Neural cell (in vitro differentiated cells): ENCODE data around the gene TPRG1L.

Source experiments
- CTCF ChIP-seq: fragments of 450-650 bp; IDR thresholded peaks from 2 replicates; pipeline ENCODE4 v1.5.1; 2014; ENCODE audit warnings: antibody characterized with exemption, mild to moderate bottlenecking, moderate library complexity; ENCODE audit not compliant: poor library complexity, severe bottlenecking
- EP300 ChIP-seq: fragments of 450-650 bp; conservative IDR thresholded peaks from 2 replicates; pipeline ENCODE4 v1.6.1; 2014; ENCODE audit warnings: antibody characterized with exemption, mild to moderate bottlenecking, moderate library complexity; ENCODE audit not compliant: poor library complexity, severe bottlenecking
- EZH2 ChIP-seq: fragments of 200-600, 300-800 bp; shearing (Covaris generic), sonication (generic); IDR thresholded peaks from 2 replicates; pipeline ENCODE4 v1.6.1; 2014; ENCODE audit warnings: antibody characterized with exemption, low read length, borderline replicate concordance, mild to moderate bottlenecking; ENCODE audit not compliant: insufficient read depth, poor library complexity, severe bottlenecking
- POLR2AphosphoS5 ChIP-seq: IDR thresholded peaks from 2 replicates; pipeline ENCODE4 v1.6.1; 2012
- RAD21 ChIP-seq: fragments of 450-650 bp; conservative IDR thresholded peaks from 2 replicates; pipeline ENCODE4 v1.6.1; 2014; ENCODE audit warnings: antibody characterized with exemption, mild to moderate bottlenecking, moderate library complexity
- REST ChIP-seq: IDR thresholded peaks from 2 replicates; pipeline ENCODE4 v1.6.1; 2012; ENCODE audit warnings: borderline replicate concordance
- TAF1 ChIP-seq: IDR thresholded peaks from 2 replicates; pipeline ENCODE4 v1.6.1; 2012; ENCODE audit warnings: low read depth

DNA sequence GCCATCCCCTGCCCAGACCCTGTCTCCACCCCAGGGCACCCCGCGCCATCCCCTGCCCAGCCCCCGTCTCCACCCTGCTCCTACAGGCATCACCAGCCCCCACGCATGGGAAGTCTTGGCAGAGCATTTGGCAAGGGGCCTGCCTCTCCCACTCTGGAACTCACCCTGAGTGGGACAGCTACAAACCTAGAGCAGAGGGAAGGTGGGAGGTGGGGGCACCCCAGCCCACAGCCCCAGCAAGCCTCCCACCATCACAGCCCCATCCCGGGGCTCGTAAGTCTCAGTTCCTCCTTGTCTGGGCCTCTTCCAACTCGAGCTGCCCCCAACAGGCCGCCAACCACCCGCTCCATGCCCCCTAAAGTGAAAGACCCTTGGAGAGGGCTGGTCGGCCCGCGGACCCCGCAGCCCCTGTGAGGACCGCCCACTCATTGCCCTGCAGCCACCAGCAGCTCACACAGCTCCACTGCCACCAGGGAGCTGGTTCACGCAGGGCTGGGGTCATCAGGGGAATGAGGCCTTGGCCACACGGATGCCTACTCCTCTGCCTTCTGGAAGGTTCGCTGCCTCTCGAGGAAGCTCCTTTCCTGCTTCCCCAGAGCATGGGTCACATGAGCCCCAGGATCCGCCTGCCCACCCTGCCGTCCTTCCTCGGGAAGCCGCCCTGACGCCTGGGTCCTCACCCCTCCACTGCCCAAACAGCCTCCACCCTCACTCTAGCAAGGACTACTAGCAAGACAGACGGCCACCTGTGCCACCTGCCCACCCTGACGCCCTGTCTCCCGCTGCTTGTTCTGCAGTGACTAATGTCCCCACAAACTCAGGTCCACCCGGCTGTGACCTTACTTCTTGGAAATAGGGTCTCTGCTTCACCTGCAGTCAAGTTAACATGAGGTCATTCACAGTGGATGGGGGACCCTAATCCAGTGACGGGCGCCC lies 27.9 kb upstream of the TPRG1L start:
- TF ChIP-seq EP300, result no peak
- no peak for TF ChIP-seq CTCF
- TF ChIP-seq EZH2, result no peak
- TF ChIP-seq POLR2AphosphoS5, result no peak
- no peak for TF ChIP-seq REST
- no peak for TF ChIP-seq RAD21
- TF ChIP-seq TAF1, result no peak
